GM18511 (cell line): ENCODE results near the gene MYO18B.

Experiments used
- ATAC-seq: cut with Tn5 transposase; IDR thresholded peaks from one replicate; pipeline ENCODE4 v1.9.1; 2021; ENCODE audit warnings: mild to moderate bottlenecking, moderate library complexity; ENCODE audit not compliant: unreplicated experiment

MYO18B gene

GRCh38 chr22:25748704-25749103, 6.7 kb downstream of the MYO18B start:
- no peak for ATAC-seq

GRCh38 chr22:25749420-25750169, 7.6 kb downstream of the MYO18B start:
- no peak for ATAC-seq

GRCh38 chr22:25750569-25751173, 8.7 kb downstream of the MYO18B start:
- no peak for ATAC-seq

GRCh38 chr22:25751174-25751581, 9.2 kb downstream of the MYO18B start:
- ATAC-seq, result no peak

GRCh38 chr22:25752615-25753214, 10.7 kb downstream of the MYO18B start:
- no peak for ATAC-seq

GRCh38 chr22:25753252-25753651, 11.3 kb downstream of the MYO18B start:
- ATAC-seq, result no peak

GRCh38 chr22:25754527-25755202, 12.7 kb downstream of the MYO18B start:
- no peak for ATAC-seq

GRCh38 chr22:25757686-25758085, 15.7 kb downstream of the MYO18B start:
- ATAC-seq, result no peak

- ATAC-seq, result no peak
These were observed 16.3 kb downstream of the MYO18B start for GRCh38 chr22:25758316-25758715.

- no peak for ATAC-seq
These were observed 17.8 kb downstream of the MYO18B start for GRCh38 chr22:25759825-25760231.

GRCh38 chr22:25760294-25760693, 18.3 kb downstream of the MYO18B start:
- no peak for ATAC-seq

- ATAC-seq, result no peak
These were observed 19.0 kb downstream of the MYO18B start for GRCh38 chr22:25760848-25761595.

- no peak for ATAC-seq
These were observed 20.2 kb downstream of the MYO18B start for GRCh38 chr22:25762147-25762546.

GRCh38 chr22:25763239-25763777, 21.3 kb downstream of the MYO18B start:
- no peak for ATAC-seq

GRCh38 chr22:25764270-25765015, 22.5 kb downstream of the MYO18B start:
- ATAC-seq, result no peak

- ATAC-seq, result no peak
These were observed 23.0 kb downstream of the MYO18B start for GRCh38 chr22:25765016-25765367.

- ATAC-seq, result no peak
These were observed 23.8 kb downstream of the MYO18B start for GRCh38 chr22:25765801-25766200.

GRCh38 chr22:25766418-25766817, 24.4 kb downstream of the MYO18B start:
- no peak for ATAC-seq

- ATAC-seq, result no peak
These were observed 28.3 kb downstream of the MYO18B start for GRCh38 chr22:25770333-25770732.

GRCh38 chr22:25772288-25772687, 30.3 kb downstream of the MYO18B start:
- ATAC-seq, result no peak
